ENCODE measurements around the gene MCM3.
A peak's percentile ranks its signal among the peaks of the same experiment; 100 is the strongest.

The MCM3 gene

DNA sequence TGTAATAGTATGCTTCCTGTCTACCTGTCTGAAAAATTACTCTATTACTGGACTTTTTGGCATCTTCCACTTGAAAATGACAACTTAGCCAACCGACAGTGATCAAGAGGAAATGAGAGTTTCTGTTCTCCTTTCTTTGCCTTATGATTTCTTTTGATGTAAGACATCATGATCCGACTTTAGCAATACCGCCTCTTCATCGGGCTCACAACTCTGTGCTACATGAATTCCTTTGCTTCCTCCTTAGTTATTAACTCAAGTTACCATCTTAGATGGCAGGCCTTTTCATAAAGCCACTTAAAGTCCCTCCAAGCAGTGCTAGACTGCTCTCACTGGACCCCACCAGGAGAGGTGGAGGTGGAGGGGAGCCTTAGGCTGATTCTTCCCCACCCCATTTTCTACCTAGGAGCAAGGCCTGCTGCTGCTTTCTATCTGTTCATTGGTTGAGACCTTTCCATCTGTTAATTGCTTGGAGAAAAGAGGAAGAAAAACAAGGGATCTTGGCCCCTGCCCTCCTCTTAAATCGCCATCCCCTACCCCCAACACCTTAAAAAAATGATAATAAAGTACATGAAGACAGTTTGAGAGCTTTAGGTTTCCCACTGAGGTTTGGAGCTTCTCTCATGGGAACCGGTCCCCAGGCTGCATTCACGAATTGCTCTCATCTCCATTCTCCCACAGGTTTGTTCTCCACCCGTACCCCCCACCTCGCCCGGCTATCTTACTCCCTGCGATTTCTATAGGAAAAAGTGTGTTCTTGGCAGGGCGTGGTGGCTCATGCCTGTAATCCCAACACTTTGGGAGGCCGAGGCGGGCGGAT lies 21.6 kb upstream of the MCM3 start:
- Histone ChIP-seq H3K79me1 (ENCODE audit: low read length) (peaks cover 44% of the 10 kb centered on the region), H3K9ac (ENCODE audit: low read length) (no peak overlapping the region), H2BK5ac (ENCODE audit: low read depth, low read length, poor library complexity) (peak overlapping the region; percentile 28), H4K91ac (ENCODE audit: low read depth, low read length) (peak overlapping the region; percentile 99), H2AK5ac (ENCODE audit: low read length) (peak overlapping the region; percentile 99), H3K9me3 (ENCODE audit: insufficient read depth, low read depth, low read length) (no peaks in the 10 kb centered on the region), H2BK12ac (ENCODE audit: low read length) (peak overlapping the region; percentile 100), H3K4me3 (ENCODE audit: low read depth, low read length) (no peak overlapping the region), H4K8ac (ENCODE audit: low read depth, low read length) (peak overlapping the region; percentile 78), H3K18ac (ENCODE audit: low read length) (peak overlapping the region; percentile 92), H3K4me2 (ENCODE audit: low read length) (no peak overlapping the region), H3K36me3 (ENCODE audit: control insufficient read depth in 1 of 2, insufficient read depth in 2 of 2, low read length in 2 of 2) (no peaks in the 10 kb centered on the region), H3K27ac (ENCODE audit: low read depth, low read length) (peak overlapping the region; percentile 96), H3K4me1 (ENCODE audit: control insufficient read depth in 1 of 2, insufficient read depth in 2 of 2, low read length in 2 of 2) (peaks cover 20 to 36% of the 10 kb centered on the region in 2 experiments), H3K14ac (ENCODE audit: low read length) (peak overlapping the region; percentile 98), H3K27me3 (ENCODE audit: insufficient read depth, low read length) (no peaks in the 10 kb centered on the region), H3K23ac (ENCODE audit: low read length) (no peak overlapping the region), H3K4ac (ENCODE audit: low read depth, low read length) (peak overlapping the region; percentile 80), H2BK120ac (ENCODE audit: insufficient read depth, low read length, poor library complexity) (peak overlapping the region; percentile 98), H4K12ac (ENCODE audit: low read depth, low read length) (peak overlapping the region; percentile 65), H2AFZ (ENCODE audit: insufficient read depth, low read length, poor library complexity) (no peak overlapping the region), H3K79me2 (ENCODE audit: control insufficient read depth, insufficient read depth, low read length, poor library complexity) (peaks cover 10% of the 10 kb centered on the region)
- peak in 1 of 2 donors; percentile 9 for DNase-seq
- no CpG with 5 or more reads among the region's 15 CpGs for WGBS (ENCODE audit: extremely low coverage, insufficient coverage, insufficient read length)

DNA sequence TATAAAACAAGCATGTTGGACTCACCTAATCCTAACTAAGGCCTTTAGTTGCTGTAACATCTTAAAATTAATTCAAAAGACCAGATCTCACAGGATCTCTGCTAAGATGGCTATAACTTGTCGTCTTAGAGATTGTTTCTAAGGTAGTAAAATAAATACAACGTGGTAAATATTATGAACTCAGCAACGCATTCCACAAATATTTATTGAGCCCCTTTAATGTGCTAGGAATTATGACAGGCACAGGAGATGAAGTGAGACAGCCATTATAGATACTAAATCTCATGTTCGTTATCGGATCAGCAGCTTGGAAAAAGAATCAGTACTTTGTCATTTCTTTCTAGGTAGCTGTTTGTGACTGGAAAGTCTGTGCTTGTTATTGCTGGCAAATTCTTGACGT lies 20.9 kb upstream of the MCM3 start:
- peak overlapping the region; percentile 96 for H3K27ac ChIP-seq (ENCODE audit: low read depth, low read length)
- peaks cover 42% of the 10 kb centered on the region for H3K79me1 ChIP-seq (ENCODE audit: low read length)
- H2BK12ac ChIP-seq (ENCODE audit: low read length), result no peak overlapping the region
- no peak for DNase-seq
- H3K9me3 ChIP-seq (ENCODE audit: insufficient read depth, low read depth, low read length), result no peaks in the 10 kb centered on the region
- H3K4ac ChIP-seq (ENCODE audit: low read depth, low read length), result no peak overlapping the region
- H3K23ac ChIP-seq (ENCODE audit: low read length), result no peak overlapping the region
- H3K4me3 ChIP-seq (ENCODE audit: low read depth, low read length), result no peak overlapping the region
- H3K79me2 ChIP-seq (ENCODE audit: control insufficient read depth, insufficient read depth, low read length, poor library complexity), result peaks cover 10% of the 10 kb centered on the region
- H4K12ac ChIP-seq (ENCODE audit: low read depth, low read length), result no peak overlapping the region
- H3K27me3 ChIP-seq (ENCODE audit: insufficient read depth, low read length), result no peaks in the 10 kb centered on the region
- peak overlapping the region; percentile 55 for H2BK5ac ChIP-seq (ENCODE audit: low read depth, low read length, poor library complexity)
- no peak overlapping the region for H2AK5ac ChIP-seq (ENCODE audit: low read length)
- peak overlapping the region; percentile 33 for H4K91ac ChIP-seq (ENCODE audit: low read depth, low read length)
- peaks cover 20 to 34% of the 10 kb centered on the region in 2 experiments for H3K4me1 ChIP-seq (ENCODE audit: control insufficient read depth in 1 of 2, insufficient read depth in 2 of 2, low read length in 2 of 2)
- peak overlapping the region; percentile 39 for H2BK120ac ChIP-seq (ENCODE audit: insufficient read depth, low read length, poor library complexity)
- no peak overlapping the region for H2AFZ ChIP-seq (ENCODE audit: insufficient read depth, low read length, poor library complexity)
- no peaks in the 10 kb centered on the region for H3K36me3 ChIP-seq (ENCODE audit: control insufficient read depth in 1 of 2, insufficient read depth in 2 of 2, low read length in 2 of 2)
- H3K9ac ChIP-seq (ENCODE audit: low read length), result no peak overlapping the region
- H3K4me2 ChIP-seq (ENCODE audit: low read length), result no peak overlapping the region
- no peak overlapping the region for H3K18ac ChIP-seq (ENCODE audit: low read length)
- H3K14ac ChIP-seq (ENCODE audit: low read length), result no peak overlapping the region
- H4K8ac ChIP-seq (ENCODE audit: low read depth, low read length), result no peak overlapping the region
- WGBS (ENCODE audit: extremely low coverage, insufficient coverage, insufficient read length), result no CpG with 5 or more reads among the region's 6 CpGs

DNA sequence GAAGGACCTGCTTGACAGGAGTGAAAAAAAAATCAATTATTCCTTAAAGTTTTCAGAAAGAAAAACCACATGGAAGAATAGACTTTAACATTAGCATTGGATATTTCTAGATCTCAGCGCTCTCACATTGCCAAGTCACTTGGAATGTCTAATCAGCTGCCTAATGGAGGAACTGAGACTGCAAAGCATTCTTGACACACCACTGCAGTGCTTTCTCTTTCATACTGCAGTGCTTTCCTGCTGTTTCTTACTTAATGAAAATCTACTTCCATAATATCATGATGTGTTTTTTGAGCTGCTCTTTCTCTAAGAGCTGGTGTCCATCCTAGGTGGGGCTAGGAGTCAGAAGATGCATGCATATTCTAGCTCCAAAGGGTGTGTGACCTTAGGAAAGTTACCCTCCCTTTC lies 20.4 kb upstream of the MCM3 start:
- Histone ChIP-seq H3K79me1 (ENCODE audit: low read length) (peaks cover 42% of the 10 kb centered on the region), H3K18ac (ENCODE audit: low read length) (no peak overlapping the region), H3K27ac (ENCODE audit: low read depth, low read length) (peak overlapping the region; percentile 96), H3K4me3 (ENCODE audit: low read depth, low read length) (no peak overlapping the region), H3K9ac (ENCODE audit: low read length) (no peak overlapping the region), H4K12ac (ENCODE audit: low read depth, low read length) (no peak overlapping the region), H2BK12ac (ENCODE audit: low read length) (peak overlapping the region; percentile 59), H3K4me1 (ENCODE audit: control insufficient read depth in 1 of 2, insufficient read depth in 2 of 2, low read length in 2 of 2) (peaks cover 20 to 34% of the 10 kb centered on the region in 2 experiments), H2AK5ac (ENCODE audit: low read length) (no peak overlapping the region), H3K27me3 (ENCODE audit: insufficient read depth, low read length) (no peaks in the 10 kb centered on the region), H3K4me2 (ENCODE audit: low read length) (no peak overlapping the region), H2AFZ (ENCODE audit: insufficient read depth, low read length, poor library complexity) (no peak overlapping the region), H4K91ac (ENCODE audit: low read depth, low read length) (peak overlapping the region; percentile 33), H3K4ac (ENCODE audit: low read depth, low read length) (no peak overlapping the region), H3K23ac (ENCODE audit: low read length) (no peak overlapping the region), H3K79me2 (ENCODE audit: control insufficient read depth, insufficient read depth, low read length, poor library complexity) (peaks cover 10% of the 10 kb centered on the region), H3K9me3 (ENCODE audit: insufficient read depth, low read depth, low read length) (no peaks in the 10 kb centered on the region), H4K8ac (ENCODE audit: low read depth, low read length) (peak overlapping the region; percentile 21), H2BK5ac (ENCODE audit: low read depth, low read length, poor library complexity) (peak overlapping the region; percentile 55), H3K36me3 (ENCODE audit: control insufficient read depth in 1 of 2, insufficient read depth in 2 of 2, low read length in 2 of 2) (no peaks in the 10 kb centered on the region), H2BK120ac (ENCODE audit: insufficient read depth, low read length, poor library complexity) (peak overlapping the region; percentile 39), H3K14ac (ENCODE audit: low read length) (no peak overlapping the region)
- DNase-seq, result peak; percentile 34 to 77
- WGBS (ENCODE audit: extremely low coverage, insufficient coverage, insufficient read length), result no CpG with 5 or more reads among the region's 1 CpG

DNA sequence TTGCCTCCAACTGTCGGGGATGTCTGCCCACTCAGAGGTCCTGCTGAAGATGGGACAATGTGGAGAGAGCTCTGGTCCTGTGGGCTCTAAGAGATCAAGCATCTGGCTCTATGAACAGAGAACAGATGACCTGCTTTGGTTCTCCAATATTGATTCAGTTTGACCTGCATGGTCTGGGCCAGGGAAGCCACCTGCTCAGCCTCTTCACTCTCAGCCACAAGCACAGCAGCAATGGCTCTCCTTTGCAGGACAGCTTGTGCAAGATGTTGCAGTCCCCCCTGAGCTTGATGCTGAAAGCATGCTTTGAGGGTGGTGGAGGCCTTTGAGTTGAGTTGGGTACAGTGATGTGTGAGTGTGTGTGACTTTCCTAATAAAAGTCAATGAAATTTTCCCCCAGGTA lies 18.6 kb upstream of the MCM3 start:
- Histone ChIP-seq H4K91ac (ENCODE audit: low read depth, low read length) (peak overlapping the region; percentile 94), H3K14ac (ENCODE audit: low read length) (peak overlapping the region; percentile 78), H4K12ac (ENCODE audit: low read depth, low read length) (no peak overlapping the region), H3K23ac (ENCODE audit: low read length) (peak overlapping the region; percentile 1), H3K27me3 (ENCODE audit: insufficient read depth, low read length) (no peaks in the 10 kb centered on the region), H3K4me3 (ENCODE audit: low read depth, low read length) (no peak overlapping the region), H3K79me1 (ENCODE audit: low read length) (peaks cover 40% of the 10 kb centered on the region), H3K4me2 (ENCODE audit: low read length) (no peak overlapping the region), H2AFZ (ENCODE audit: insufficient read depth, low read length, poor library complexity) (no peak overlapping the region), H2BK12ac (ENCODE audit: low read length) (peak overlapping the region; percentile 74), H3K27ac (ENCODE audit: low read depth, low read length) (peak overlapping the region; percentile 97), H3K9ac (ENCODE audit: low read length) (no peak overlapping the region), H3K36me3 (ENCODE audit: control insufficient read depth in 1 of 2, insufficient read depth in 2 of 2, low read length in 2 of 2) (no peaks in the 10 kb centered on the region), H3K18ac (ENCODE audit: low read length) (peak overlapping the region; percentile 60), H2BK120ac (ENCODE audit: insufficient read depth, low read length, poor library complexity) (peak overlapping the region; percentile 86), H4K8ac (ENCODE audit: low read depth, low read length) (peak overlapping the region; percentile 44), H3K4ac (ENCODE audit: low read depth, low read length) (peak overlapping the region; percentile 37), H2AK5ac (ENCODE audit: low read length) (peak overlapping the region; percentile 37), H3K79me2 (ENCODE audit: control insufficient read depth, insufficient read depth, low read length, poor library complexity) (peaks cover 10% of the 10 kb centered on the region), H2BK5ac (ENCODE audit: low read depth, low read length, poor library complexity) (peak overlapping the region; percentile 75), H3K9me3 (ENCODE audit: insufficient read depth, low read depth, low read length) (no peaks in the 10 kb centered on the region), H3K4me1 (ENCODE audit: control insufficient read depth in 1 of 2, insufficient read depth in 2 of 2, low read length in 2 of 2) (peaks cover 20 to 34% of the 10 kb centered on the region in 2 experiments)
- DNase-seq, result no peak
- no CpG with 5 or more reads among the region's 1 CpG for WGBS (ENCODE audit: extremely low coverage, insufficient coverage, insufficient read length)

Data from trophoblast cell (in vitro differentiated cells and primary cell).